ENCODE results near the gene ESF1. TPM values are rescaled to one million over a fixed set of nuclear protein-coding genes. Genes with fewer than 3 reads are reported as not detected.

ESF1 gene
- total and polyA plus RNA-seq, 2 experiments from 2014 or later, result 20.5 to 71.7 TPM

GRCh38 chr20:13694420-13695150 lies 90.1 kb downstream of the ESF1 start:
- H3K4me3 Mint-ChIP-seq, result no peak overlapping the region
- Histone ChIP-seq H3K27ac (ENCODE audit: low read depth) (no peak overlapping the region), H3K9me2 (ENCODE audit: insufficient read depth) (peaks cover 9% of the 10 kb centered on the region; the same call in 1 of the 2 replicates), H3K36me3 (ENCODE audit: insufficient read depth) (no peaks in the 10 kb centered on the region), H3K4me3 (no peak overlapping the region), H3K27me3 (ENCODE audit: insufficient read depth) (no peaks in the 10 kb centered on the region), H3K79me2 (replicated peaks; ENCODE audit: insufficient read depth) (no peaks in the 10 kb centered on the region), H4K20me1 (replicated peaks; ENCODE audit: insufficient read depth) (no peaks in the 10 kb centered on the region), H2AFZ (peak overlapping the region; percentile 91), H3K4me2 (no peak overlapping the region), H3K4me1 (ENCODE audit: insufficient read depth) (no peaks in the 10 kb centered on the region), H3F3A (replicated peaks; ENCODE audit: low read depth) (no peaks in the 10 kb centered on the region)
- DNase-seq (ENCODE audit: low spot score) (no peak), ATAC-seq (no peak)
- TF ChIP-seq ZNF114 (CRISPR knock-in tag; IDR thresholded peaks at IDR 0.05) (no peak), POLR2AphosphoS5 (IDR thresholded peaks at IDR 0.05; ENCODE audit: low read depth) (no peak), NANOG (IDR thresholded peaks at IDR 0.05; ENCODE audit: borderline replicate concordance) (no peak), ZNF331 (CRISPR knock-in tag; IDR thresholded peaks at IDR 0.05; ENCODE audit: low read depth) (no peak), CREB1 (CRISPR knock-in tag; IDR thresholded peaks at IDR 0.05; ENCODE audit: low read depth) (no peak), JUNB (IDR thresholded peaks at IDR 0.05; ENCODE audit: unreplicated experiment) (no peak), STAT1 (IDR thresholded peaks at IDR 0.05; ENCODE audit: unreplicated experiment) (no peak), EZH2phosphoT487 (IDR thresholded peaks at IDR 0.05; ENCODE audit: unreplicated experiment) (no peak), REST (IDR thresholded peaks at IDR 0.05; ENCODE audit: unreplicated experiment) (no peak), ETS1 (IDR thresholded peaks at IDR 0.05) (no peak), EZH2 (IDR thresholded peaks at IDR 0.05; ENCODE audit: low read depth, unreplicated experiment) (no peak)
- TF ChIP-seq, protein P1, sequence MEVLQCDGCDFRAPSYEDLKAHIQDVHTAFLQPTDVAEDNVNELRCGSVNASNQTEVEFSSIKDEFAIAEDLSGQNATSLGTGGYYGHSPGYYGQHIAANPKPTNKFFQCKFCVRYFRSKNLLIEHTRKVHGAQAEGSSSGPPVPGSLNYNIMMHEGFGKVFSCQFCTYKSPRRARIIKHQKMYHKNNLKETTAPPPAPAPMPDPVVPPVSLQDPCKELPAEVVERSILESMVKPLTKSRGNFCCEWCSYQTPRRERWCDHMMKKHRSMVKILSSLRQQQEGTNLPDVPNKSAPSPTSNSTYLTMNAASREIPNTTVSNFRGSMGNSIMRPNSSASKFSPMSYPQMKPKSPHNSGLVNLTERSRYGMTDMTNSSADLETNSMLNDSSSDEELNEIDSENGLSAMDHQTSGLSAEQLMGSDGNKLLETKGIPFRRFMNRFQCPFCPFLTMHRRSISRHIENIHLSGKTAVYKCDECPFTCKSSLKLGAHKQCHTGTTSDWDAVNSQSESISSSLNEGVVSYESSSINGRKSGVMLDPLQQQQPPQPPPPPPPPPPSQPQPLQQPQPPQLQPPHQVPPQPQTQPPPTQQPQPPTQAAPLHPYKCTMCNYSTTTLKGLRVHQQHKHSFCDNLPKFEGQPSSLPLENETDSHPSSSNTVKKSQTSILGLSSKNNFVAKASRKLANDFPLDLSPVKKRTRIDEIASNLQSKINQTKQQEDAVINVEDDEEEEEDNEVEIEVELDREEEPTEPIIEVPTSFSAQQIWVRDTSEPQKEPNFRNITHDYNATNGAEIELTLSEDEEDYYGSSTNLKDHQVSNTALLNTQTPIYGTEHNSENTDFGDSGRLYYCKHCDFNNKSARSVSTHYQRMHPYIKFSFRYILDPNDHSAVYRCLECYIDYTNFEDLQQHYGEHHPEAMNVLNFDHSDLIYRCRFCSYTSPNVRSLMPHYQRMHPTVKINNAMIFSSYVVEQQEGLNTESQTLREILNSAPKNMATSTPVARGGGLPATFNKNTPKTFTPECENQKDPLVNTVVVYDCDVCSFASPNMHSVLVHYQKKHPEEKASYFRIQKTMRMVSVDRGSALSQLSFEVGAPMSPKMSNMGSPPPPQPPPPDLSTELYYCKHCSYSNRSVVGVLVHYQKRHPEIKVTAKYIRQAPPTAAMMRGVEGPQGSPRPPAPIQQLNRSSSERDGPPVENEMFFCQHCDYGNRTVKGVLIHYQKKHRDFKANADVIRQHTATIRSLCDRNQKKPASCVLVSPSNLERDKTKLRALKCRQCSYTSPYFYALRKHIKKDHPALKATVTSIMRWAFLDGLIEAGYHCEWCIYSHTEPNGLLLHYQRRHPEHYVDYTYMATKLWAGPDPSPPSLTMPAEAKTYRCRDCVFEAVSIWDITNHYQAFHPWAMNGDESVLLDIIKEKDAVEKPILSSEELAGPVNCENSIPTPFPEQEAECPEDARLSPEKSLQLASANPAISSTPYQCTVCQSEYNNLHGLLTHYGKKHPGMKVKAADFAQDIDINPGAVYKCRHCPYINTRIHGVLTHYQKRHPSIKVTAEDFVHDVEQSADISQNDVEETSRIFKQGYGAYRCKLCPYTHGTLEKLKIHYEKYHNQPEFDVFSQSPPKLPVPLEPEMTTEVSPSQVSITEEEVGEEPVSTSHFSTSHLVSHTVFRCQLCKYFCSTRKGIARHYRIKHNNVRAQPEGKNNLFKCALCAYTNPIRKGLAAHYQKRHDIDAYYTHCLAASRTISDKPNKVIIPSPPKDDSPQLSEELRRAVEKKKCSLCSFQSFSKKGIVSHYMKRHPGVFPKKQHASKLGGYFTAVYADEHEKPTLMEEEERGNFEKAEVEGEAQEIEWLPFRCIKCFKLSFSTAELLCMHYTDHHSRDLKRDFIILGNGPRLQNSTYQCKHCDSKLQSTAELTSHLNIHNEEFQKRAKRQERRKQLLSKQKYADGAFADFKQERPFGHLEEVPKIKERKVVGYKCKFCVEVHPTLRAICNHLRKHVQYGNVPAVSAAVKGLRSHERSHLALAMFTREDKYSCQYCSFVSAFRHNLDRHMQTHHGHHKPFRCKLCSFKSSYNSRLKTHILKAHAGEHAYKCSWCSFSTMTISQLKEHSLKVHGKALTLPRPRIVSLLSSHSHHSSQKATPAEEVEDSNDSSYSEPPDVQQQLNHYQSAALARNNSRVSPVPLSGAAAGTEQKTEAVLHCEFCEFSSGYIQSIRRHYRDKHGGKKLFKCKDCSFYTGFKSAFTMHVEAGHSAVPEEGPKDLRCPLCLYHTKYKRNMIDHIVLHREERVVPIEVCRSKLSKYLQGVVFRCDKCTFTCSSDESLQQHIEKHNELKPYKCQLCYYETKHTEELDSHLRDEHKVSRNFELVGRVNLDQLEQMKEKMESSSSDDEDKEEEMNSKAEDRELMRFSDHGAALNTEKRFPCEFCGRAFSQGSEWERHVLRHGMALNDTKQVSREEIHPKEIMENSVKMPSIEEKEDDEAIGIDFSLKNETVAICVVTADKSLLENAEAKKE (CRISPR knock-in tag; IDR thresholded peaks at IDR 0.05), result no peak
- TF ChIP-seq, protein P2, sequence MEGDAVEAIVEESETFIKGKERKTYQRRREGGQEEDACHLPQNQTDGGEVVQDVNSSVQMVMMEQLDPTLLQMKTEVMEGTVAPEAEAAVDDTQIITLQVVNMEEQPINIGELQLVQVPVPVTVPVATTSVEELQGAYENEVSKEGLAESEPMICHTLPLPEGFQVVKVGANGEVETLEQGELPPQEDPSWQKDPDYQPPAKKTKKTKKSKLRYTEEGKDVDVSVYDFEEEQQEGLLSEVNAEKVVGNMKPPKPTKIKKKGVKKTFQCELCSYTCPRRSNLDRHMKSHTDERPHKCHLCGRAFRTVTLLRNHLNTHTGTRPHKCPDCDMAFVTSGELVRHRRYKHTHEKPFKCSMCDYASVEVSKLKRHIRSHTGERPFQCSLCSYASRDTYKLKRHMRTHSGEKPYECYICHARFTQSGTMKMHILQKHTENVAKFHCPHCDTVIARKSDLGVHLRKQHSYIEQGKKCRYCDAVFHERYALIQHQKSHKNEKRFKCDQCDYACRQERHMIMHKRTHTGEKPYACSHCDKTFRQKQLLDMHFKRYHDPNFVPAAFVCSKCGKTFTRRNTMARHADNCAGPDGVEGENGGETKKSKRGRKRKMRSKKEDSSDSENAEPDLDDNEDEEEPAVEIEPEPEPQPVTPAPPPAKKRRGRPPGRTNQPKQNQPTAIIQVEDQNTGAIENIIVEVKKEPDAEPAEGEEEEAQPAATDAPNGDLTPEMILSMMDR (conservative IDR thresholded peaks at IDR 0.05; ENCODE audit: low read depth in 2 of 2), result no peak
- no peaks in the 10 kb centered on the region for H3K4me1 Mint-ChIP-seq
- H3K27ac Mint-ChIP-seq, result no peak overlapping the region
- peaks cover 4% of the 10 kb centered on the region for H3K27me3 Mint-ChIP-seq (ENCODE audit: insufficient read depth, low read depth, poor library complexity)
- H3K9me3 Mint-ChIP-seq, result no peaks in the 10 kb centered on the region; the same call in 2 of the 3 replicates
- no peaks in the 10 kb centered on the region for H3K36me3 Mint-ChIP-seq (ENCODE audit: low read depth)
